ENCODE results near the gene RAB40B. TPM values are rescaled to one million over a fixed set of nuclear protein-coding genes. Genes with fewer than 3 reads are reported as not detected.

Gene RAB40B
- total and polyA plus RNA-seq, 2 of the 4 experiments (the other 2 are of a cell fraction) = 14.9 to 20.0 TPM

GRCh38 chr17:82619641-82620040 is 78.9 kb downstream of the RAB40B start:
- Histone ChIP-seq H3K9me3 (ENCODE audit: control insufficient read depth, insufficient read depth, low read length) (no peaks in the 10 kb centered on the region), H3K56ac (ENCODE audit: extremely low read depth, insufficient read depth, low read length) (no peak overlapping the region), H3K14ac (replicated peaks; ENCODE audit: low read depth, low read length) (no peak overlapping the region), H3K27ac (ENCODE audit: insufficient read depth, low read length) (no peak overlapping the region), H3K4me3 (ENCODE audit: insufficient read depth, low read depth, low read length) (no peak overlapping the region), H4K91ac (ENCODE audit: insufficient read depth, low read depth, low read length) (no peak overlapping the region), H3K36me3 (ENCODE audit: control insufficient read depth, insufficient read depth, low read length) (peaks cover 60% of the 10 kb centered on the region), H3K79me1 (ENCODE audit: low read depth in 1 of 2, low read length in 2 of 2) (peaks cover 15 to 25% of the 10 kb centered on the region in 2 experiments), H3K27me3 (ENCODE audit: control insufficient read depth, insufficient read depth, low read length) (no peaks in the 10 kb centered on the region), H2BK120ac (ENCODE audit: low read depth, low read length) (no peak overlapping the region), H3K18ac (ENCODE audit: low read depth, low read length) (no peak overlapping the region), H2AK9ac (replicated peaks; ENCODE audit: low read depth, low read length, poor library complexity) (no peak overlapping the region), H2BK5ac (ENCODE audit: low read depth, low read length, poor library complexity, severe bottlenecking) (no peak overlapping the region), H3K9ac (ENCODE audit: low read depth, low read length) (no peak overlapping the region), H3K4ac (ENCODE audit: low read depth, low read length) (no peak overlapping the region), H3K4me2 (ENCODE audit: low read depth, low read length) (no peak overlapping the region), H3K4me1 (ENCODE audit: control insufficient read depth, insufficient read depth, low read length) (no peaks in the 10 kb centered on the region), H4K8ac (ENCODE audit: low read depth in 2 of 2, low read length in 2 of 2) (no peak overlapping the region), H2BK15ac (ENCODE audit: low read depth, low read length) (no peak overlapping the region), H2AFZ (replicated peaks; ENCODE audit: low read length, poor library complexity) (no peak overlapping the region), H3K9me1 (ENCODE audit: insufficient read depth, low read length) (no peaks in the 10 kb centered on the region), H2AK5ac (ENCODE audit: low read depth, low read length) (no peak overlapping the region), H4K20me1 (ENCODE audit: insufficient read depth, low read length) (no peaks in the 10 kb centered on the region; the same call in 1 of the 2 replicates), H2BK20ac (ENCODE audit: low read depth, low read length) (no peak overlapping the region), H4K5ac (ENCODE audit: low read depth, low read length) (no peak overlapping the region), H3K23ac (ENCODE audit: low read depth, low read length) (no peak overlapping the region)
- ChIA-PET POLR2A (ENCODE audit: unreplicated experiment) (no interaction called here), CTCF (no interaction called here)
- dilution Hi-C loops (cut with HindIII; ENCODE audit: low sequenced_read_pairs, unreplicated experiment) (no loop called here), intact Hi-C loops (cut with micrococcal nuclease) (no loop called here), in situ Hi-C loops (cut with MboI; ENCODE audit: low sequenced_read_pairs) (no loop called here)
- no peak for TF ChIP-seq USF2 (IDR thresholded peaks at IDR 0.05; ENCODE audit: low read depth, low read length)
- TF ChIP-seq MAFK (IDR thresholded peaks at IDR 0.05; ENCODE audit: low read depth, low read length) = no peak
- no peak for TF ChIP-seq NFE2L2 (IDR thresholded peaks at IDR 0.05; ENCODE audit: low read depth, low read length)
- no peak for TF ChIP-seq ELK1 (IDR thresholded peaks at IDR 0.05; ENCODE audit: borderline replicate concordance, low read depth, low read length)
- TF ChIP-seq RFX5 (IDR thresholded peaks at IDR 0.05; ENCODE audit: low read depth, low read length) = no peak
- TF ChIP-seq FOS (IDR thresholded peaks at IDR 0.05; ENCODE audit: low read depth, low read length) = no peak
- no peak for TF ChIP-seq RAD21 (IDR thresholded peaks at IDR 0.05; ENCODE audit: low read length)
- no peak for TF ChIP-seq MXI1 (IDR thresholded peaks at IDR 0.05; ENCODE audit: borderline replicate concordance, low read depth, low read length)
- TF ChIP-seq CTCF (conservative IDR thresholded peaks at IDR 0.05; ENCODE audit: low read depth, low read length) = no peak
- no peak for TF ChIP-seq CEBPB (IDR thresholded peaks at IDR 0.05; ENCODE audit: low read depth, low read length)
- TF ChIP-seq RCOR1 (IDR thresholded peaks at IDR 0.05; ENCODE audit: insufficient replicate concordance, low read length) = no peak
- TF ChIP-seq MAZ (IDR thresholded peaks at IDR 0.05; ENCODE audit: borderline replicate concordance, low read depth, low read length) = no peak
- no peak for TF ChIP-seq SMC3 (IDR thresholded peaks at IDR 0.05; ENCODE audit: low read depth, low read length)
- TF ChIP-seq CHD1 (IDR thresholded peaks at IDR 0.05; ENCODE audit: low read depth, low read length) = no peak
- TF ChIP-seq BHLHE40 (IDR thresholded peaks at IDR 0.05; ENCODE audit: low read depth, low read length) = no peak
- ATAC-seq (ENCODE audit: low read depth) = no peak
- WGBS, 2 experiments (ENCODE audit: extremely low coverage in 2 of 2, insufficient read length in 1 of 2) = 80% methylated on average over 1 of the region's 10 CpGs; no CpG with 5 or more reads in 1 of the 2 experiments
- no TSS peak for BruUV-seq (replicated peaks)
- DNase-seq = no peak
